Rectal smooth muscle tissue (tissue), 1 donor: Measurements from ENCODE around the gene HSFX4.
"Not testable (repeated sequence)": the region's sequence is repeated elsewhere in the genome, so short reads cannot be mapped to it uniquely, and the experiment has no call there.

ENCODE experiments used
- H3K27ac ChIP-seq: one replicate; pipeline ENCODE4 v1.7.0; 2013; ENCODE audit warnings: low read depth, low read length, inconsistent platforms
- H3K27me3 ChIP-seq: one replicate; pipeline ENCODE4 v1.7.0; 2013; ENCODE audit warnings: low read length; ENCODE audit not compliant: control insufficient read depth, insufficient read depth
- H3K36me3 ChIP-seq: one replicate; pipeline ENCODE4 v1.7.0; 2013; ENCODE audit warnings: low read length; ENCODE audit not compliant: control insufficient read depth, insufficient read depth
- H3K4me1 ChIP-seq: one replicate; pipeline ENCODE4 v1.7.0; 2013; ENCODE audit warnings: low read length; ENCODE audit not compliant: control insufficient read depth, insufficient read depth
- H3K4me3 ChIP-seq: one replicate; pipeline ENCODE4 v1.7.0; 2013; ENCODE audit warnings: low read length
- H3K9ac ChIP-seq: one replicate; pipeline ENCODE4 v1.7.0; 2013; ENCODE audit warnings: low read length

HSFX4 gene

GRCh38 chrX:149939905-149940673, 10.7 kb downstream of the HSFX4 start:
- Histone ChIP-seq H3K36me3 (peaks cover 3% of the 10 kb centered on the region), H3K4me1 (peaks cover 3% of the 10 kb centered on the region), H3K27ac (peak overlapping the region; percentile 95), H3K27me3 (no peaks in the 10 kb centered on the region), H3K4me3 (peak overlapping the region; percentile 58), H3K9ac (no peak overlapping the region)

GRCh38 chrX:149940674-149941024, 11.3 kb downstream of the HSFX4 start:
- H3K36me3 ChIP-seq, H3K4me1 ChIP-seq, H3K27me3 ChIP-seq, H3K27ac ChIP-seq, H3K9ac ChIP-seq: not testable (repeated sequence)
- H3K4me3 ChIP-seq = peak overlapping the region; percentile 40

GRCh38 chrX:149945087-149945670, 15.8 kb downstream of the HSFX4 start:
- not testable (repeated sequence) for H3K9ac ChIP-seq, H3K4me1 ChIP-seq, H3K4me3 ChIP-seq, H3K36me3 ChIP-seq, H3K27me3 ChIP-seq, H3K27ac ChIP-seq

GRCh38 chrX:149945820-149946219, 16.4 kb downstream of the HSFX4 start:
- H3K27ac ChIP-seq = not testable (repeated sequence)

GRCh38 chrX:149946932-149947331, 17.6 kb downstream of the HSFX4 start:
- H3K36me3 ChIP-seq, H3K4me1 ChIP-seq, H3K27me3 ChIP-seq, H3K4me3 ChIP-seq, H3K27ac ChIP-seq, H3K9ac ChIP-seq: not testable (repeated sequence)

More at GRCh38 chrX:149945820-149946219, 16.4 kb downstream of the HSFX4 start:
- not testable (repeated sequence) for H3K36me3 ChIP-seq, H3K9ac ChIP-seq, H3K27me3 ChIP-seq, H3K4me3 ChIP-seq, H3K4me1 ChIP-seq

GRCh38 chrX:149948016-149948415, 18.6 kb downstream of the HSFX4 start:
- H3K4me1 ChIP-seq = no peaks in the 10 kb centered on the region
- H3K9ac ChIP-seq = no peak overlapping the region
- H3K27me3 ChIP-seq = no peaks in the 10 kb centered on the region
- H3K27ac ChIP-seq = no peak overlapping the region
- no peak overlapping the region for H3K4me3 ChIP-seq
- peaks cover 3% of the 10 kb centered on the region for H3K36me3 ChIP-seq

- Histone ChIP-seq H3K9ac (no peak overlapping the region), H3K4me3 (no peak overlapping the region), H3K36me3 (no peaks in the 10 kb centered on the region), H3K4me1 (no peaks in the 10 kb centered on the region), H3K27me3 (no peaks in the 10 kb centered on the region), H3K27ac (no peak overlapping the region)
Observed at GRCh38 chrX:149949743-149950436, 20.5 kb downstream of the HSFX4 start.

- Histone ChIP-seq H3K4me1 (no peaks in the 10 kb centered on the region), H3K36me3 (no peaks in the 10 kb centered on the region), H3K27me3 (no peaks in the 10 kb centered on the region), H3K27ac (no peak overlapping the region), H3K9ac (no peak overlapping the region), H3K4me3 (no peak overlapping the region)
Observed at GRCh38 chrX:149950681-149951080, 21.3 kb downstream of the HSFX4 start.

GRCh38 chrX:149961572-149961971, 32.2 kb downstream of the HSFX4 start:
- no peak overlapping the region for H3K9ac ChIP-seq
- no peak overlapping the region for H3K4me3 ChIP-seq
- no peaks in the 10 kb centered on the region for H3K4me1 ChIP-seq
- H3K36me3 ChIP-seq = no peaks in the 10 kb centered on the region
- H3K27me3 ChIP-seq = peaks cover 3% of the 10 kb centered on the region
- H3K27ac ChIP-seq = no peak overlapping the region

GRCh38 chrX:149962010-149962409, 32.6 kb downstream of the HSFX4 start:
- Histone ChIP-seq H3K9ac (no peak overlapping the region), H3K27me3 (peaks cover 3% of the 10 kb centered on the region)

GRCh38 chrX:149962859-149963757, 33.7 kb downstream of the HSFX4 start:
- Histone ChIP-seq H3K4me1 (no peaks in the 10 kb centered on the region), H3K9ac (no peak overlapping the region), H3K27me3 (peaks cover 3% of the 10 kb centered on the region), H3K36me3 (no peaks in the 10 kb centered on the region), H3K27ac (no peak overlapping the region), H3K4me3 (no peak overlapping the region)

More at GRCh38 chrX:149962010-149962409, 32.6 kb downstream of the HSFX4 start:
- no peak overlapping the region for H3K4me3 ChIP-seq
- H3K36me3 ChIP-seq = no peaks in the 10 kb centered on the region
- no peaks in the 10 kb centered on the region for H3K4me1 ChIP-seq
- H3K27ac ChIP-seq = no peak overlapping the region

GRCh38 chrX:149979126-149979644, 49.8 kb downstream of the HSFX4 start:
- H3K27me3 ChIP-seq = no peaks in the 10 kb centered on the region
- H3K27ac ChIP-seq = no peak overlapping the region
- H3K4me1 ChIP-seq = no peaks in the 10 kb centered on the region
- H3K36me3 ChIP-seq = no peaks in the 10 kb centered on the region
- H3K9ac ChIP-seq = no peak overlapping the region
- no peak overlapping the region for H3K4me3 ChIP-seq
